ENCODE measurements around the gene FNDC1.

- no peak for TF ChIP-seq POLR2A (IDR thresholded peaks at IDR 0.05; ENCODE audit: low read depth, low read length)
- TF ChIP-seq CTCF (IDR thresholded peaks at IDR 0.05 in 2 of 3, conservative IDR thresholded peaks at IDR 0.05 in 1 of 3; ENCODE audit: control insufficient read depth in 2 of 3, extremely low read depth in 1 of 3, insufficient read depth in 1 of 3, low read depth in 3 of 3, low read length in 3 of 3) = no peak
- no peak for TF ChIP-seq MAX (IDR thresholded peaks at IDR 0.05; ENCODE audit: low read depth, low read length)
- no peak for TF ChIP-seq EZH2 (IDR thresholded peaks at IDR 0.05; ENCODE audit: borderline replicate concordance, control insufficient read depth, low read depth, low read length)
- no peak for TF ChIP-seq ELK1 (IDR thresholded peaks at IDR 0.05; ENCODE audit: low read depth, low read length)
- TF ChIP-seq POLR2AphosphoS5 (IDR thresholded peaks at IDR 0.05; ENCODE audit: low read length) = no peak
- no peak for TF ChIP-seq SP1 (IDR thresholded peaks at IDR 0.05; ENCODE audit: low read depth, low read length)
- no peak for TF ChIP-seq IRF3 (IDR thresholded peaks at IDR 0.05)
- no peak for TF ChIP-seq SREBF1 (IDR thresholded peaks at IDR 0.05; ENCODE audit: low read length)
These were observed 43.2 kb upstream of the FNDC1 start for GRCh38 chr6:159125951-159126352.
